Parathyroid adenoma (tissue), 2 donors: Measurements from ENCODE around the gene MED9.
A peak's percentile ranks its signal among the peaks of the same experiment; 100 is the strongest.

Experiments used
- H2AFZ ChIP-seq: fragments of 300-600 bp; sonication (generic); one replicate; pipeline ENCODE4 v1.7.0; 2017; ENCODE audit warnings: antibody characterized with exemption, mild to moderate bottlenecking
- H3K27ac ChIP-seq: fragments of 300-600 bp; sonication (generic); one replicate; pipeline ENCODE4 v1.7.0; 2017
- H3K27me3 ChIP-seq: fragments of 300-600 bp; sonication (generic); one replicate; pipeline ENCODE4 v1.7.0; 2017; ENCODE audit warnings: low read length; ENCODE audit not compliant: control insufficient read depth, insufficient read depth
- H3K36me3 ChIP-seq: fragments of 300-600 bp; sonication (generic); one replicate; pipeline ENCODE4 v1.7.0; 2017; ENCODE audit warnings: low read length; ENCODE audit not compliant: control insufficient read depth, insufficient read depth
- H3K4me1 ChIP-seq: fragments of 300-600 bp; sonication (generic); one replicate; pipeline ENCODE4 v1.7.0; 2017; ENCODE audit warnings: control low read depth
- H3K4me2 ChIP-seq: fragments of 300-600 bp; sonication (generic); one replicate; pipeline ENCODE4 v1.7.0; 2017; ENCODE audit warnings: low read length
- H3K4me3 ChIP-seq: fragments of 300-600 bp; sonication (generic); one replicate; pipeline ENCODE4 v1.7.0; 2017; ENCODE audit warnings: low read depth, low read length
- H3K79me2 ChIP-seq: fragments of 300-600 bp; sonication (generic); one replicate; pipeline ENCODE4 v1.7.0; 2017; ENCODE audit warnings: control low read depth
- H3K9ac ChIP-seq: fragments of 300-600 bp; sonication (generic); one replicate; pipeline ENCODE4 v1.7.0; 2017; ENCODE audit warnings: mild to moderate bottlenecking
- H3K9me3 ChIP-seq: fragments of 300-600 bp; sonication (generic); one replicate; pipeline ENCODE4 v1.7.0; 2017; ENCODE audit warnings: low read length; ENCODE audit not compliant: control insufficient read depth
- TF ChIP-seq, protein P1 (sequence below): fragments of 300-600 bp; sonication (generic); IDR thresholded peaks from one replicate; pipeline ENCODE4 v1.7.0; 2017; ENCODE audit warnings: antibody characterized with exemption, mild to moderate bottlenecking
- donor health status: primary hyperparathyroidism.

The MED9 gene

DNA sequence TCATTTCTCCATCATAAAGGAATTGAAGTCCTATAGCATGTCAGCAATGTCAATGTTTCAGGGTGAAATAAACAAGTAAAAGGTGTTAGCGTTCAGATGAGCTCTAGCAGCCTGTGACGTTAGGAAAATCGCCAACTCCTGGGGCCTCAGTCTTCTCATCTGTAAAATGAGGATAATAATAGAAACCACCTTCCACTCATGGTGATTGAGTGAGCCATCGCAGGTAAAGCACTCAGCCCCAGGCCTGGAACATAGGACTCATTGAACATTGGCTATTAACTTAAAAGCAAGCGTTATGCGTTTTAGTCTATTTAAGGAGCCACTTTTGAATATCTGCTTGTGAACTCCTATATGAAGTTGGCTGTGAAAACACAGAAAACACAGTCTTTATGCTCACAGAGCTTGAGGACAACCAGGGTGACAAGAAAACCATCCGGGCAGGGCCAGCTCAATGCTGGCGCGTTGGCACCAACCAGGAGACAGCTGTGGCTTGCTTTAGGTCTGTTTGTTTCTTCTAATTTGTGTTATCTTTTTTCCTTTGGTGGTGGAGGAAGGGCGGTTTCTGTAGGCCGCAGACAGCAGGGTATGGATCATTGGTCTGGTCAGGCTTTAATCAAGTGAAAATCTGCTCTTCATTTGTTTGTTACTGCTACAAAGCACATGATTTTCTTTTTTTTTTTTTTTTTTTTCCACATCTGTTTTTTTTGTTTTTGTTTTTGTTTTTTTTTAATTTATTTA, 35.7 kb upstream of the MED9 start:
- H3K27me3 ChIP-seq = no peaks in the 10 kb centered on the region
- no peak overlapping the region for H3K4me3 ChIP-seq
- H3K4me1 ChIP-seq = peaks cover 3% of the 10 kb centered on the region
- TF ChIP-seq, protein P1, sequence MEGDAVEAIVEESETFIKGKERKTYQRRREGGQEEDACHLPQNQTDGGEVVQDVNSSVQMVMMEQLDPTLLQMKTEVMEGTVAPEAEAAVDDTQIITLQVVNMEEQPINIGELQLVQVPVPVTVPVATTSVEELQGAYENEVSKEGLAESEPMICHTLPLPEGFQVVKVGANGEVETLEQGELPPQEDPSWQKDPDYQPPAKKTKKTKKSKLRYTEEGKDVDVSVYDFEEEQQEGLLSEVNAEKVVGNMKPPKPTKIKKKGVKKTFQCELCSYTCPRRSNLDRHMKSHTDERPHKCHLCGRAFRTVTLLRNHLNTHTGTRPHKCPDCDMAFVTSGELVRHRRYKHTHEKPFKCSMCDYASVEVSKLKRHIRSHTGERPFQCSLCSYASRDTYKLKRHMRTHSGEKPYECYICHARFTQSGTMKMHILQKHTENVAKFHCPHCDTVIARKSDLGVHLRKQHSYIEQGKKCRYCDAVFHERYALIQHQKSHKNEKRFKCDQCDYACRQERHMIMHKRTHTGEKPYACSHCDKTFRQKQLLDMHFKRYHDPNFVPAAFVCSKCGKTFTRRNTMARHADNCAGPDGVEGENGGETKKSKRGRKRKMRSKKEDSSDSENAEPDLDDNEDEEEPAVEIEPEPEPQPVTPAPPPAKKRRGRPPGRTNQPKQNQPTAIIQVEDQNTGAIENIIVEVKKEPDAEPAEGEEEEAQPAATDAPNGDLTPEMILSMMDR = no peak
- H2AFZ ChIP-seq = no peak overlapping the region
- no peaks in the 10 kb centered on the region for H3K36me3 ChIP-seq
- no peaks in the 10 kb centered on the region for H3K9me3 ChIP-seq
- no peaks in the 10 kb centered on the region for H3K79me2 ChIP-seq
- no peak overlapping the region for H3K4me2 ChIP-seq
- H3K9ac ChIP-seq = no peak overlapping the region
- H3K27ac ChIP-seq = no peak overlapping the region

DNA sequence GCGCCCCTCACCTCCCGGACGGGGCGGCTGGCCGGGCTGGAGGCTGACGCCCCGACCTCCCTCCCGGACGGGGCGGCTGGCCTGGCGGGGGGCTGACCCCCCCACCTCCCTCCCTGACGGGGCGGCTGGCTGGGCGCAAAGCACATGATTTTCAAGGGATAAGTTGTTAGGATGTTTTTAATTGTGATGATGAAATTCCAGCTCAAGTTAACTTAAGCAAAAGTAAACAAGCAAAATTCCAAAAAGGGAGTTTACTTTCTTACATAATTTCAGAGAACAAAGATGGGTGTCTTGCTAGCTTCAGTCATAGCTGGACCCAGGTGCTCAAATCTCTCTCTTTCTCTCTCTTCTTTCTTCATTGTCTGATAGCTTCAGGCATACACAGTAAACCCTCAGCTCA, 33.6 kb upstream of the MED9 start:
- H3K9ac ChIP-seq = no peak overlapping the region

DNA sequence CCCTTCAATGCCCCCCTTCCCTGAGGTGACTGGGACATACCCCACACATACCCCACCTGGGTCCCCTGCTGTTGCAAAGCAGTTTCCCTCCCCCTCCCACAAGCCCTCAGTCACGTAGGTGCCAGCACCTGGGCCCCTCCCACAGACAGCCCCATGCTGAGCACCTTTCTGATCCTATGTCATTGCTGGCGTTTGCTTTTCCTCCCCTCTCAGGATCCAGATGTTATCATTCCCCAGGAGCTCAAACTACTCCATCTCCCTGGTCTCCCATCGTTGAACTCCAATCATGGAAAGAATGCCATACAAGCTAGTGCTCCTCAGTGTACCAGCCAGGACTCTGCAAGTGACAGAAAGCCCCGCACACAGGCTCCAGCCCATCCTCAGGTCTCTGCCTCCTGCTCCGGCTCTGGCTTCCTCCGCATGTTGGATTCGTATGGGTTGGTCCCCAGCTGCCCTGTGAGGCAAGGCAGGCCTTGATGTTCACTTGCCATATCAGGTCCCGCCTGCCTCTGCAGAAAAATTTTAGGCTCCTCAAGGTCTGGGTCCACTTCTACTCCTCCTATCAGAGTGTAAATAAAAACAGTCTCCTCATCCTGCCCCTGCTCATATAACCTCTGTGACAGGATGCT, 31.4 kb upstream of the MED9 start:
- H3K27me3 ChIP-seq = no peaks in the 10 kb centered on the region
- H3K4me1 ChIP-seq = peaks cover 6% of the 10 kb centered on the region
- H3K79me2 ChIP-seq = no peaks in the 10 kb centered on the region
- no peak overlapping the region for H3K4me3 ChIP-seq
- no peak overlapping the region for H2AFZ ChIP-seq
- no peak overlapping the region for H3K9ac ChIP-seq
- H3K36me3 ChIP-seq = no peaks in the 10 kb centered on the region
- TF ChIP-seq, protein P1 = no peak
- H3K27ac ChIP-seq = no peak overlapping the region
- no peak overlapping the region for H3K4me2 ChIP-seq
- no peaks in the 10 kb centered on the region for H3K9me3 ChIP-seq

More for the DNA sequence above, 33.6 kb upstream of the MED9 start:
- no peak overlapping the region for H3K4me2 ChIP-seq
- H3K4me1 ChIP-seq = peaks cover 6% of the 10 kb centered on the region
- H3K9me3 ChIP-seq = no peaks in the 10 kb centered on the region
- no peak overlapping the region for H3K4me3 ChIP-seq
- no peak overlapping the region for H3K27ac ChIP-seq
- H2AFZ ChIP-seq = no peak overlapping the region
- no peaks in the 10 kb centered on the region for H3K36me3 ChIP-seq
- no peaks in the 10 kb centered on the region for H3K79me2 ChIP-seq
- TF ChIP-seq, protein P1 = no peak
- no peaks in the 10 kb centered on the region for H3K27me3 ChIP-seq

DNA sequence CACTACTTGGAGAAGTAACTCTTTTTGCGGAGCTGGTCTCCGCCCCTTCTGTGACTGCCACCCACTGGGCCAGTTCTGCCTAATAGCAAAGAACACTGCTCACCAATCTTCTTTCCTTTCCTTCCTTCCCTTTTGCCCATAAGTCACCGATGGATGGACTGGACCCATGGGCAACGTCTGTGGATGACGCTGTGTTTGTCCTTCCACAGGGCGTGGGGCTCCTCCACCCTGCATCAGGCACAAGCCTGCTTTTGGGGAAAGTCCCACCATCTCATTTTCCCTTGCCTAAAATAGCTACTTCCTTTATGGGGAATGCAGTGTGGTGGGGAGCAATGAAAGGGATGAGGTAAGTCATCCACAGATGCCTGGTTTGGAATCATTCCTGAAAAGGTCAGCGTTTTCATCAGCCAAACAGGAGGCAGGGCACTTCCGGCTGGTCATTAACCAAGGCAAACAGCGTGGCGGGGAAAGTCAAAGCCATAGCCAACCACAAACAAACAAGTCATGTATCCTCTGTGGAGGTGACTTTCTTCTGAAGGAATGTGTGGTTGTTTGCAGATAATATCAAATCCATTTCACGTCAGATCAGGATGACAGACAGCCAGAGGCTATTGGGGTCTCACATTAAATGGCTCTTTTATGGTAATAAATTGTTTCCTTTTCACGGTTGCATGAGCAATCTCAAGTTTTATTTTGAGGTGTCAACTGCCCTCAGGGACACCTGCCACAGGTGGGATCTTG, 30.7 kb upstream of the MED9 start:
- no peak overlapping the region for H3K9ac ChIP-seq
- H3K27ac ChIP-seq = peak overlapping the region; percentile 15
- TF ChIP-seq, protein P1 = no peak
- peak overlapping the region; percentile 0 for H2AFZ ChIP-seq
- no peaks in the 10 kb centered on the region for H3K9me3 ChIP-seq
- peaks cover 6% of the 10 kb centered on the region for H3K4me1 ChIP-seq
- peak overlapping the region; percentile 40 for H3K4me2 ChIP-seq
- H3K36me3 ChIP-seq = no peaks in the 10 kb centered on the region
- H3K79me2 ChIP-seq = no peaks in the 10 kb centered on the region
- H3K4me3 ChIP-seq = no peak overlapping the region
- H3K27me3 ChIP-seq = no peaks in the 10 kb centered on the region
